ENCODE results near the gene ANKRD29. TPM values are rescaled to one million over a fixed set of nuclear protein-coding genes. Genes with fewer than 3 reads are reported as not detected.

ANKRD29 gene
- total RNA-seq, 1 donor from 2014 or later, result 72.0 TPM

DNA sequence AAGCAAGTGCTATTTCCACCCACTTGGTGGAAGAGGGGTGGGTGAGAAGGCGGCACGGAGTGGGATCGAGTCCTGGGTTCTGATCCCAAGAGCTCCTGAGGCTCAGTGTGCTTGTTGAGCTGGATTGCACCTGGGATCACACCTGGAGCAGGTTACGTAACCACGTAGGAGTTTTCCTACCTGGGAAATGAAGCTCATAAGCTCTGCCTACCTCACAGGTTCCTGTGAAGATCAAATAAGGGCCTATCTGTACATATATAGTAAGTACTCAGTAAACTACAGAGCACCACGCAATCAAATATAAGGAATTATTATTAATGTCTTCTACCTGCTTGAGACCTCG, 87.4 kb downstream of the ANKRD29 start:
- DNase-seq (no peak), ATAC-seq (peak; percentile 23)
- Histone ChIP-seq H3K4me3 (no peak overlapping the region), H3K4me1 (peaks cover 48% of the 10 kb centered on the region), H3K27me3 (no peaks in the 10 kb centered on the region), H3K27ac (peak overlapping the region; percentile 81), H3K9me3 (no peaks in the 10 kb centered on the region), H3K36me3 (peaks cover 47% of the 10 kb centered on the region)
- TF ChIP-seq, protein P1, sequence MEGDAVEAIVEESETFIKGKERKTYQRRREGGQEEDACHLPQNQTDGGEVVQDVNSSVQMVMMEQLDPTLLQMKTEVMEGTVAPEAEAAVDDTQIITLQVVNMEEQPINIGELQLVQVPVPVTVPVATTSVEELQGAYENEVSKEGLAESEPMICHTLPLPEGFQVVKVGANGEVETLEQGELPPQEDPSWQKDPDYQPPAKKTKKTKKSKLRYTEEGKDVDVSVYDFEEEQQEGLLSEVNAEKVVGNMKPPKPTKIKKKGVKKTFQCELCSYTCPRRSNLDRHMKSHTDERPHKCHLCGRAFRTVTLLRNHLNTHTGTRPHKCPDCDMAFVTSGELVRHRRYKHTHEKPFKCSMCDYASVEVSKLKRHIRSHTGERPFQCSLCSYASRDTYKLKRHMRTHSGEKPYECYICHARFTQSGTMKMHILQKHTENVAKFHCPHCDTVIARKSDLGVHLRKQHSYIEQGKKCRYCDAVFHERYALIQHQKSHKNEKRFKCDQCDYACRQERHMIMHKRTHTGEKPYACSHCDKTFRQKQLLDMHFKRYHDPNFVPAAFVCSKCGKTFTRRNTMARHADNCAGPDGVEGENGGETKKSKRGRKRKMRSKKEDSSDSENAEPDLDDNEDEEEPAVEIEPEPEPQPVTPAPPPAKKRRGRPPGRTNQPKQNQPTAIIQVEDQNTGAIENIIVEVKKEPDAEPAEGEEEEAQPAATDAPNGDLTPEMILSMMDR (IDR thresholded peaks at IDR 0.05), result no peak
- intact Hi-C loops (cut with DNase I), result no loop called here

DNA sequence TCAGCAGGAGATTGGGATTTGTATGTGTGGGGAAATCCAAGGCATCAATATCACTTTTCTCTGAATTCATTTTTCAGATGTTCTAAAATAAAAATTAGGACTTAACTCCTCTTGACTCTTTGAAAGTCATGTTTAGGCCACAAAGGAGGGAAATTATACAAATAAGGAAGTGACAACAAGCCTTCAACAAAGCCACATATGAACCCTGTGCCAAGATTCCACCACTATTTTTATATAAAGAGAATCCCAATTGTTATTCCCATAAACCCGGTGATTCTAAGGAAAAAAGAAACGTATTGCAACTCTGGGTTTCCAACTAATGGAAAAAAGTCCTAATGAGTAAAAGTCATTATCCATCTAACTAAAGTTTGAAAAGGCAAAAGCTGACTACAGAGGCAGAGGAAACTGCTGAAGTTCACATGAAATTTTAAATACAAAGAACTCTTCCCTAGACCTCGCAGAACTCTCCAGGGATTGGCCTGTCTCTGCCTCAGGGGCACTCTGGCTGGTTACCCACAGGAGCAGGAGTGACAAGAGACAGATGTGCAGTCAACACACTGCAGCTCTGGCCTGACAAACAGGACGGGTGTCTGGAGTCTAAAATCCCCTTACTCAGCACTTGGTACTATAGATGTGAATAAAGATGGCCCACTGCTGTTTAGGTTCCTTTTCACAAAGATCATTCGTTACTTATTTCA, 88.0 kb downstream of the ANKRD29 start:
- intact Hi-C loops (cut with DNase I), result no loop called here
- TF ChIP-seq, protein P1 (IDR thresholded peaks at IDR 0.05), result no peak
- Histone ChIP-seq H3K27me3 (no peaks in the 10 kb centered on the region), H3K4me3 (no peak overlapping the region), H3K36me3 (peaks cover 52% of the 10 kb centered on the region), H3K27ac (peak overlapping the region; percentile 81), H3K9me3 (no peaks in the 10 kb centered on the region), H3K4me1 (peaks cover 43% of the 10 kb centered on the region)
- DNase-seq (no peak), ATAC-seq (no peak)

DNA sequence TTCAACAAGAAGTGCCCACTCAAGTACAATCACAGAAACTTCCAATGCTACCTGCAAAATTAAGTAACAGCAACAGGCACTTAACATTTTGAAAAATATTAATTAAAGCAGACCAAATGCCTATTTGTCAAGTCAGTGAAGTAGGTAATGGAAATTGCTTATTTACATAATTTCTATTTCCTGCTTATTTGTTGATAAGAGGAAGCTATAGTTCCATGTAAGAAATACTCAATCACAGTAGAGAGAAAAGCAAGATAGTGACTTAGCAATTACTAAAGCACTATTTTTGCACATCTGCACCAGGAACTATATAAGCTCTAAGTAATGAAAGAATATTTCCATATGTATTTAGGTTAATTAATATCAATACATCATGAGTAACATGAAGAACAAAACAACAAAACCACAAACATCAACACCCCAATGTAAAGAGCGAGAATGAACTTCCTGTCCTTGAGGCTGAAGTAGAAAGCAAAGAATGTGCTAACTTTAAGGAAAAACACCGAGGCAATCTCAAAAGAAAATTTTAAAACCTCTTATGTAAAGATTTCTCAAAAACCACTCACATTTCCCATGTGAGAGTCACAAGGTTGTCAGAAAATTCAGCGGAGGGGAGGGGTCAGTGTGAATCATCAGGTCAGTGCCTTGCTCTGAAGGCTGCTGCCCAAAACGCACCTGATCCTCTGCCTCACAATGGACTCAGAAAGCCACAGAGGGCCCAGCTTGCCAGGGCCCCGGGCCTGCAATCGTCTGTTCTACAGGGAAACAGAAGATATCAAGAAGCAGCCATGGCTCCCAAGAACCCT, 88.9 kb downstream of the ANKRD29 start:
- Histone ChIP-seq H3K36me3 (peaks cover 62% of the 10 kb centered on the region), H3K4me3 (peak overlapping the region; percentile 6), H3K9me3 (no peaks in the 10 kb centered on the region), H3K27me3 (no peaks in the 10 kb centered on the region), H3K4me1 (peaks cover 36% of the 10 kb centered on the region), H3K27ac (peak overlapping the region; percentile 81)
- ATAC-seq (peak; percentile 91), DNase-seq (peak; percentile 71)
- intact Hi-C loops (cut with DNase I), result no loop called here
- TF ChIP-seq, protein P1 (IDR thresholded peaks at IDR 0.05), result no peak

DNA sequence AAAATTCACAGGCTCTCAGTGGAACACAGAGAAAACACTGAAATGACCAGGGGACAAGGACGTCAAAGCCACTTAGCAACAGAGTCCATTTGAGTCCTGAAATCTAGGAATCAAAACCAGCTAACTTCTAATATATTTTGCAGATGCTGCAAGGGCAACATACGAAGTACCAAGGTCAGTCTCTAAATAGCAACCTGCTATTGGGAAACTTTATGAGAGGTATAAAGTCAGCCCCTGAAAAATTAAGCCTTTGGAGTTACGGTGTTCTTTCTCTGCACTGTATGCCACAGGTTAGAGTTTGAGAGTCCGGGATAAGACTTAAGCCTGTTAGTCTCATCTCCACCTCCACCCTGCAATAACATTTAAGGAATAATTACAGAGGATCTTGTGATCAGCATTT, 89.7 kb downstream of the ANKRD29 start:
- Histone ChIP-seq H3K4me3 (no peak overlapping the region), H3K9me3 (no peaks in the 10 kb centered on the region), H3K4me1 (peaks cover 30% of the 10 kb centered on the region), H3K27me3 (no peaks in the 10 kb centered on the region), H3K36me3 (peaks cover 70% of the 10 kb centered on the region), H3K27ac (peak overlapping the region; percentile 81)
- ATAC-seq, result no peak
- TF ChIP-seq, protein P1 (IDR thresholded peaks at IDR 0.05), result no peak
- DNase-seq, result no peak
- intact Hi-C loops (cut with DNase I), result no loop called here

DNA sequence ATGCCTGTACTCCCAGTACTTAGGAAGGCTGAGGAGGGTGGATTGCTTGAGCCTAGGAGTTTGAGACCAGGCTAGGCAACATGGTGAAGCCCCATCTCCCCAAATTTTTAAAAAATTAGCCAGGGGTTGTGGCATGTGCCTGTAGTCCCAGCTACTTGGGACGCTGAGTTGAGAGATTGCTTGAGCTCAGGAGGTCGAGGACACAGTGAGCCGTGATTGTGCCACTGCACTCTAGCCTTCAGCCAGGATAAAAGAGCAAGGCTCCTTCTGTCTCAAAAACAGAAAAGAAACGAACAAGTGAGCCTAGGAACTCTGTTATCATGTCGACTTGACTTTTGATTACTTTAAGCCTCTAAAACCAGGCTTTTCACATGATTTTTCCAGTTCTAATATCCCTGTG, 90.1 kb downstream of the ANKRD29 start:
- H3K4me1 ChIP-seq, result peaks cover 30% of the 10 kb centered on the region
- intact Hi-C loops (cut with DNase I), result no loop called here
- no peak overlapping the region for H3K4me3 ChIP-seq
- TF ChIP-seq, protein P1 (IDR thresholded peaks at IDR 0.05), result no peak
- H3K9me3 ChIP-seq, result no peaks in the 10 kb centered on the region
- ATAC-seq (no peak), DNase-seq (no peak)
- H3K27ac ChIP-seq, result peak overlapping the region; percentile 81
- H3K36me3 ChIP-seq, result peaks cover 72% of the 10 kb centered on the region
- no peaks in the 10 kb centered on the region for H3K27me3 ChIP-seq

All from upper lobe of right lung (tissue), 1 donor.